Mucosa of rectum (tissue), 2 donors: ENCODE measurements around the gene STRBP.

ENCODE experiments used
- H3K27ac ChIP-seq, 2 donors: one replicate each; pipeline ENCODE4 v1.7.0; 2013; ENCODE audit warnings: inconsistent platforms in 2 of 2, low read depth in 2 of 2, low read length in 2 of 2
- H3K27me3 ChIP-seq, 2 donors: one replicate each; pipeline ENCODE4 v1.7.0; 2013; ENCODE audit warnings: low read length in 2 of 2; ENCODE audit not compliant: control insufficient read depth in 2 of 2, insufficient read depth in 2 of 2
- H3K36me3 ChIP-seq, 2 donors: one replicate each; pipeline ENCODE4 v1.7.0; 2013; ENCODE audit warnings: low read length in 2 of 2; ENCODE audit not compliant: control insufficient read depth in 2 of 2, insufficient read depth in 2 of 2
- H3K4me1 ChIP-seq, 2 donors: one replicate each; pipeline ENCODE4 v1.7.0; 2013; ENCODE audit warnings: low read length in 2 of 2, mild to moderate bottlenecking in 1 of 2; ENCODE audit not compliant: control insufficient read depth in 2 of 2, insufficient read depth in 2 of 2
- H3K4me3 ChIP-seq, 2 donors: one replicate each; pipeline ENCODE4 v1.7.0; 2013; ENCODE audit warnings: low read length in 2 of 2
- H3K9ac ChIP-seq, 2 donors: one replicate each; pipeline ENCODE4 v1.7.0; 2013; ENCODE audit warnings: low read length in 2 of 2, low read depth in 1 of 2, mild to moderate bottlenecking in 1 of 2
- H3K9me3 ChIP-seq, 2 donors: one replicate each; pipeline ENCODE4 v1.7.0; 2013; ENCODE audit warnings: low read length in 2 of 2; ENCODE audit not compliant: control insufficient read depth in 2 of 2
- donor health status: healthy.
- donor health status: Normal muscosa, but diverticular disease.

STRBP gene

GRCh38 chr9:123157221-123157620 lies 111.2 kb downstream of the STRBP start:
- Histone ChIP-seq H3K4me1 (no peaks in the 10 kb centered on the region), H3K9ac (no peak overlapping the region), H3K4me3 (no peak overlapping the region), H3K9me3 (no peaks in the 10 kb centered on the region), H3K27me3 (no peaks in the 10 kb centered on the region), H3K36me3 (peaks cover 12 to 19% of the 10 kb centered on the region in 2 donors), H3K27ac (no peak overlapping the region)

GRCh38 chr9:123150708-123151503 lies 117.5 kb downstream of the STRBP start:
- Histone ChIP-seq H3K4me3 (no peak overlapping the region), H3K9ac (no peak overlapping the region), H3K27ac (no peak overlapping the region), H3K9me3 (no peaks in the 10 kb centered on the region), H3K36me3 (peaks cover 3% of the 10 kb centered on the region in 2 donors), H3K4me1 (no peaks in the 10 kb centered on the region), H3K27me3 (no peaks in the 10 kb centered on the region)

- no peak overlapping the region for H3K27ac ChIP-seq
- no peak overlapping the region for H3K4me3 ChIP-seq
- H3K27me3 ChIP-seq, result no peaks in the 10 kb centered on the region
- H3K9me3 ChIP-seq, result no peaks in the 10 kb centered on the region
- no peaks in the 10 kb centered on the region for H3K4me1 ChIP-seq
- H3K36me3 ChIP-seq, result peaks cover 3 to 4% of the 10 kb centered on the region in 2 donors
- no peak overlapping the region for H3K9ac ChIP-seq
These were observed 119.3 kb downstream of the STRBP start for GRCh38 chr9:123149067-123149466.

- H3K27me3 ChIP-seq, result no peaks in the 10 kb centered on the region
These were observed 130.2 kb downstream of the STRBP start for GRCh38 chr9:123138163-123138562.

GRCh38 chr9:123135430-123135829 lies 133.0 kb downstream of the STRBP start:
- Histone ChIP-seq H3K36me3 (peaks cover 23 to 28% of the 10 kb centered on the region in 2 donors), H3K27ac (no peak overlapping the region), H3K27me3 (no peaks in the 10 kb centered on the region), H3K4me1 (no peaks in the 10 kb centered on the region), H3K9me3 (no peaks in the 10 kb centered on the region), H3K9ac (no peak overlapping the region), H3K4me3 (no peak overlapping the region)

More at GRCh38 chr9:123138163-123138562, 130.2 kb downstream of the STRBP start:
- no peak overlapping the region for H3K27ac ChIP-seq
- H3K9me3 ChIP-seq, result no peaks in the 10 kb centered on the region
- no peak overlapping the region for H3K9ac ChIP-seq
- H3K36me3 ChIP-seq, result peaks cover 11 to 18% of the 10 kb centered on the region in 2 donors
- no peak overlapping the region for H3K4me3 ChIP-seq
- H3K4me1 ChIP-seq, result no peaks in the 10 kb centered on the region

- no peak overlapping the region for H3K4me3 ChIP-seq
- no peaks in the 10 kb centered on the region for H3K4me1 ChIP-seq
- H3K9me3 ChIP-seq, result no peaks in the 10 kb centered on the region
- no peak overlapping the region for H3K27ac ChIP-seq
- no peak overlapping the region for H3K9ac ChIP-seq
- no peaks in the 10 kb centered on the region for H3K27me3 ChIP-seq
- peaks cover 26 to 39% of the 10 kb centered on the region in 2 donors for H3K36me3 ChIP-seq
These were observed 135.7 kb downstream of the STRBP start for GRCh38 chr9:123132696-123133095.

DNA sequence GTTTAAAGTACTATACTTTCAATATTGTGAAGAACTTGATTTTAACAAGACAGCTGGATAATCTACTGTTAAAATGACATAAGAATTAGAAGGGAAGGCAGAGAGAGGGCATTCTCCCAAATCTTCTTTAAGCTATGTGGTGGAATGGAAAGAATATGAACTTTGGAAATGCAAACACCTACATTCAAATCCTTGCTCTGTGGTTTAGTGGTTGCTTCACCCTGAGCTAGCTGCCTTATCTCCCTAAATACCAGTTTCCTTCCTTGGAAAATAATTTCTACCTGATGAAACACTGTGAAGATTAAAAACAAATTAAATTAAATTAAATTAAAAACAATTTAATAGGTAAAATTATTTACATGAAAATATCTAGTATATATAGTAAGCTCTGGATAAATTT lies 136.4 kb downstream of the STRBP start:
- Histone ChIP-seq H3K9ac (no peak overlapping the region), H3K9me3 (no peaks in the 10 kb centered on the region), H3K4me3 (no peak overlapping the region), H3K36me3 (peaks cover 31 to 46% of the 10 kb centered on the region in 2 donors), H3K27me3 (no peaks in the 10 kb centered on the region), H3K4me1 (no peaks in the 10 kb centered on the region), H3K27ac (no peak overlapping the region)

- peaks cover 33 to 46% of the 10 kb centered on the region in 2 donors for H3K36me3 ChIP-seq
- no peak overlapping the region for H3K4me3 ChIP-seq
- no peak overlapping the region for H3K27ac ChIP-seq
- H3K9me3 ChIP-seq, result no peaks in the 10 kb centered on the region
- H3K27me3 ChIP-seq, result no peaks in the 10 kb centered on the region
- H3K9ac ChIP-seq, result no peak overlapping the region
- no peaks in the 10 kb centered on the region for H3K4me1 ChIP-seq
These were observed 137.1 kb downstream of the STRBP start for GRCh38 chr9:123131258-123131657.

- no peaks in the 10 kb centered on the region for H3K27me3 ChIP-seq
- H3K4me1 ChIP-seq, result no peaks in the 10 kb centered on the region
- H3K4me3 ChIP-seq, result no peak overlapping the region
- H3K9ac ChIP-seq, result no peak overlapping the region
- H3K36me3 ChIP-seq, result peaks cover 25 to 39% of the 10 kb centered on the region in 2 donors
- no peak overlapping the region for H3K27ac ChIP-seq
- no peaks in the 10 kb centered on the region for H3K9me3 ChIP-seq
These were observed 139.0 kb downstream of the STRBP start for GRCh38 chr9:123129423-123129822.

DNA sequence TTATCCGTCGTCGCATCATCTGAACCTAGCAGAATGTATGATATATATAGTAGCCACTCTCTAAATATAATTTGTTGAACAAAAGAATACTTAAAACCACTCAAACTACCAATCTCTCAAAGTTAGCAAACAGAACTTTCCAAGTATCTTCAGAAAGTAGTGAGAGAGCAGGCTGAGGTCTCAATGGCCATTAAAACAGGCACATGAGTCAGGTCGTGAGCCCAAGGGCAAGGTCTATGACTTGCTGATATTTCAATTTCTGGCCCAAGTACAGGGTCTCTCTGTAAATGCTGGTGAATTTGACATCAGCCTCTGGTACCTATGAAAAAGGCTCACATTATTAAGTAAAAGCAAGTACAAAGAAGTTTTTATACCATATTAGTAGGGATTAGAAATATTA lies 139.8 kb downstream of the STRBP start:
- no peaks in the 10 kb centered on the region for H3K27me3 ChIP-seq
- no peak overlapping the region for H3K27ac ChIP-seq
- H3K4me3 ChIP-seq, result no peak overlapping the region
- H3K9ac ChIP-seq, result no peak overlapping the region
- no peaks in the 10 kb centered on the region for H3K9me3 ChIP-seq
- H3K36me3 ChIP-seq, result peaks cover 25 to 39% of the 10 kb centered on the region in 2 donors
- no peaks in the 10 kb centered on the region for H3K4me1 ChIP-seq
